Brain microvascular endothelial cell (primary cell): ENCODE measurements around the gene DHX30.
A peak's percentile ranks its signal among the peaks of the same experiment; 100 is the strongest.
"Not testable (repeated sequence)": the region's sequence is repeated elsewhere in the genome, so short reads cannot be mapped to it uniquely, and the experiment has no call there.

ENCODE experiments used
- DNase-seq: peaks from one replicate; pipeline ENCODE4 v3.0.0-alpha.2; 2020
- H3K27ac ChIP-seq: fragments of 250-450 bp; sonication (Bioruptor Pico); 2 replicates; pipeline ENCODE4 v1.5.1; 2020; ENCODE audit warnings: mild to moderate bottlenecking, moderate library complexity
- H3K27me3 ChIP-seq: fragments of 250-450 bp; sonication (Bioruptor Pico); replicated peaks from 2 replicates; pipeline ENCODE4 v1.5.1; 2020; ENCODE audit warnings: mild to moderate bottlenecking
- H3K36me3 ChIP-seq: fragments of 250-450 bp; sonication (Bioruptor Pico); replicated peaks from 2 replicates; pipeline ENCODE4 v1.5.1; 2020; ENCODE audit warnings: mild to moderate bottlenecking
- H3K4me3 ChIP-seq: 2 replicates; pipeline ENCODE4 v1.5.1; 2011; ENCODE audit warnings: low read depth, mild to moderate bottlenecking, control low read depth, low read length, moderate library complexity
- CTCF ChIP-seq: IDR thresholded peaks from 2 replicates; pipeline ENCODE4 v1.5.1; 2011; ENCODE audit warnings: low read depth, mild to moderate bottlenecking, moderate library complexity, low read length, control low read depth, inconsistent platforms; ENCODE audit errors: missing control alignments
- in situ Hi-C: cut with HindIII; loops from 2 replicates; pipeline ENCODE4 v1.10.0; 2017; ENCODE audit warnings: low sequenced_read_pairs, low pct_ligation_motif_present

Gene DHX30

GRCh38 chr3:47802734-47803479, at the start of gene DHX30:
Gene DHX30 (plus strand): TSS chr3:47803138. CDS start chr3:47810684, 7,546 bp downstream.
- peak within 1 kb of the TSS; percentile 95 for H3K27ac ChIP-seq
- H3K36me3 ChIP-seq, result peaks cover 4% of the 10 kb centered on the region
- peak within 1 kb of the TSS; percentile 84 for H3K4me3 ChIP-seq

GRCh38 chr3:47758261-47759025, 44.5 kb upstream of the DHX30 start:
- no peak overlapping the region for H3K27ac ChIP-seq
- TF ChIP-seq CTCF, result no peak
- in situ Hi-C loops, result no loop called here
- no peak overlapping the region for H3K4me3 ChIP-seq
- peaks cover 9% of the 10 kb centered on the region for H3K36me3 ChIP-seq
- no peak for DNase-seq
- H3K27me3 ChIP-seq, result no peaks in the 10 kb centered on the region

More at GRCh38 chr3:47802734-47803479, at the start of gene DHX30:
- peak; percentile 83 for DNase-seq
- no peaks in the 10 kb centered on the region for H3K27me3 ChIP-seq
- TF ChIP-seq CTCF, result no peak
- in situ Hi-C loops, result no loop called here

- H3K4me3 ChIP-seq, H3K27me3 ChIP-seq, in situ Hi-C loops, H3K27ac ChIP-seq, DNase-seq: not testable (repeated sequence)
- H3K36me3 ChIP-seq, result peaks cover 14% of the 10 kb centered on the region
Measured at GRCh38 chr3:47760207-47760606, 42.7 kb upstream of the DHX30 start.

- no peak for DNase-seq
- in situ Hi-C loops, result no loop called here
- TF ChIP-seq CTCF, result no peak
- H3K36me3 ChIP-seq, result peaks cover 17% of the 10 kb centered on the region
- no peak overlapping the region for H3K27ac ChIP-seq
- no peak overlapping the region for H3K4me3 ChIP-seq
- H3K27me3 ChIP-seq, result no peaks in the 10 kb centered on the region
Measured at GRCh38 chr3:47761046-47761445, 41.9 kb upstream of the DHX30 start.

- H3K36me3 ChIP-seq, result peaks cover 15% of the 10 kb centered on the region
- H3K27ac ChIP-seq, result no peak overlapping the region
Measured at GRCh38 chr3:47762233-47762632, 40.7 kb upstream of the DHX30 start.

More at GRCh38 chr3:47762233-47762632, 40.7 kb upstream of the DHX30 start:
- no peak for DNase-seq
- no peak for TF ChIP-seq CTCF
- H3K27me3 ChIP-seq, result no peaks in the 10 kb centered on the region
- in situ Hi-C loops, result no loop called here
- H3K4me3 ChIP-seq, result no peak overlapping the region
